GM18507 (cell line): Measurements from ENCODE around the gene IFT20.

Experiments
- DNase-seq: peaks from one replicate; pipeline ENCODE4 v3.0.0; 2011; ENCODE audit warnings: low read depth; ENCODE audit not compliant: insufficient read length; ENCODE audit errors: extremely low spot score
- FAIRE-seq: peaks from 2 replicates; lab custom pipeline; 2011; peaks lifted over from hg19 to GRCh38; lab: Jason Lieb, UNC

The IFT20 gene

DNA sequence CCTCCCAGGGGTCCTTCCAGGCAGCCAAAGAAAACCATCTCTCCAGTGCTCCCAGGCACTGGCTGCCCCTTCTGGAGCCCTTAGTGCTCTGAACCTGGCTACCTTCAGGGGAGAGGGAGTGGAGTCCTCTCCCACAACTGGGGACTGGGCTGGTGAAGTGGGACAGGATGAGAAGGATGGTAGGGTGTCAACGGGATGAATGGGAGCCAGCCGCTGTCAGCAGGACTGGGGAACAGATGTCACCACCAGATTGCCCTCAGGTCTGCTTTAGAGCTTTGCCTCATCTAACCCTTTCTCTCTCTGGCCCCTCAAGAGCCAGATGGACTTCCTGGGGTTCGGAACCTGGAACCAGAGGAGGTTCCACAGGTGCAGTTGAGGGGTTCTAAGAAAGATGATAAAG, 30.2 kb upstream of the IFT20 start:
- DNase-seq = no peak
- FAIRE-seq = no peak

DNA sequence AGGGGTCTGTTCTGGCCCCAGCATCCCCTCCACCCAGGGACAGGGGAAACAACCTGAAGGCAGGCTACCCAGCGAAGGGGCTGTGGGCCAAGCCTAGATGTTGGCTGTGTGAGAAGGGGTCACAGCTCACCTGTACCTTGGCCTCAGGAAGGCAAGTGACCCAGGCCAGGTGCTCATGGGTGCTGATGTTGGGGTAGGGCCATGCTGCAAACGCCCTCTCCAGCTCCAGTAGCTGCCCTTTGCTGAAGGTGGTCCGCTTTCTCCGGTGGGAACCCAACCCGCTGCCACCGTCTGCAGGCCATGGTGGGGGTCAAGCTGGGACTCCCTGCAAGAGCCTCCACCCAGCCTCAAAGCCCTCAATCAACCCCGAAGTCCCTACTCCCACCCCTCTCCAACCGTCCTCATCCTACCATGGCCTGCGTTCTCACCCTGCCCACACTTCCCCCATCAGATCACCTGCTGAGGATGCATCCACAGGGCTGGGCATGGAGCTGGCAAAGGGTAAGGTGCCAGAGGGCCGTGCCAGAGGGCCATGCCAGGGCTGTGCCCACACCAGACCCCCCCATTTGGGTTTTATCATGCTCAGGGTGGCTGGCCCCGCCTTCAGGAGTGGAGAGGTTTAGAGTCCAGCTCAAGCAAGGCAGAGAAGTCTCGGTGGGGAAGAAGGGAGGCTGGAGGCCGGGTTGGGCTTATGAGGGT, 29.5 kb upstream of the IFT20 start, which contains the start of gene SEBOX:
TSS of gene SEBOX (minus strand) at position 535 of the 699 bp plus-strand sequence. CDS start at position 487, 48 bp downstream.
- DNase-seq = no peak
- FAIRE-seq = no peak

DNA sequence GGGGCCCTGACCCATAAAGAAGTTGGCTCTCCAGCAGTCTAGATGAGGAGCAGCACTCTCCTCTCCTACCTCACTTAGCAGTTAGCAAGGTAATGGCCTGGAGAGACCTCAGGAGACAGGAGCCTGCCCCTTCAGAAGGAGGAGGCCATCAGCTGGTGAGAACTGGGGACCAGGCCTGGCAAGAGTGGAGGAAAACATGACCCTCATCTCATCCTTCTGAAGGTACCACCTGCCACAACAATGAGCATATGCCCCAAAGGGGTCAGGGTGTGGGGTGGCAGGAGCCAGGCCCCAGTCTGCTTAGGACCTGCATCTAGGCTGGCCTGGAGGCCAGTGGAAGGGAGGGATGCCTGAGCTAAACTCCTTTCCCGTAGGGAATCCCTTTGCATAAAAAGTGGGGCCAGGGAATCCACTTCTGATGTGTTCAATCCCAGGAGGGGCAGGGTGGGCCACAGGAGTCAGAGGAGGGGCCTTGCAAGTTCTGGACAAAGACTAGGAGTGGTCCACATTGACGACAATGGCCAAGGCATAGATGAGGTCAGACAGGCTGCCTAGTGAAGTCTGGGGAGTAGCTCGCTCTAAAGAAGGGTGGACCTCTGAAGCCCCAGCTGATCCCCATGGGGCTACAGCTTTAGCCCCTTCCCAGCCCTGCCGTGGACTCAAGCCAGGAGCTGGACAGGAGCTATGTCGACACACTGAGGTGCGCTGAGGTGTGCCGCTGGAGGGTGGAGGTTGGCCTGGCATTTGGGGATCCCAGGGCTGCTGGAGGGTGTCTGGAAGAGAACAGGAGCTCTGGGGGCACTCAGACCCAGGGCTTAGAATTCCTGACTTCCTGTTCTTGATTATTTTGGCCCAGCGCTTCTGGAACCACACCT, 28.7 kb upstream of the IFT20 start:
- FAIRE-seq = no peak

DNA sequence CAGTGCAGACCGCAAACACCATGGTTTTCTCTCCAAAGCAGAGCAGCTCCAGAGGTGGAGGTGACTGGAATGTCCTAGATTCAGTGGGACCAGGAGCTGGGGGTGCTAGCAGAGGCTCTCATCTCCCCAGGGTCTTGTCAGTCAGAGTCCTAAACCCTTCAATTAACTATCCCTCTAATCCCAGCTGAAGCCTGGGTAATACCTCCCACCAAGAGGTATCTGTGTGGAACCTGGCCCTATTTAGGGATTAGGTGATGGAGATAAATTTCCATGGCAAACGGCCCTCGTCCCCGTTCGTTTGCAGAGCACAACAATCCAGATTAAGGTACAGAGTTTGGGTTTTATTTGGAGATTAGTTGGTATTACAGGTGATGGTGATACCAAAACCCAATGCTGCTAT, 27.9 kb upstream of the IFT20 start:
- DNase-seq (no peak), FAIRE-seq (no peak)

More for the DNA sequence above, 28.7 kb upstream of the IFT20 start:
- no peak for DNase-seq

DNA sequence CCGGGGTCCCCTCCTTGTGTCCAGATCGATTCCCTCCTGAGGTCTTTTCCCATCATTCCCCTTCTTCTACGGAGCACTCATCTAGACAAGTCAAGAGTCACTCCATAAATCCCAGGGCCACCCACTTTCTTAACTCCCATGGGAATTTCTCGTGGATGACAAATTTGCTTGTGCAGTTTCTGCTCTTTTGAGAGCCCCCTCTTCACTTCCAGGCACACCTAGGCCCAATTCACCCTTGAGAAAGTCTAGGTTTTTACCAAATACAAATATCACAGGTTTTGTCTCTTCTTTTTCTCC, 22.6 kb upstream of the IFT20 start:
- DNase-seq (no peak), FAIRE-seq (no peak)

DNA sequence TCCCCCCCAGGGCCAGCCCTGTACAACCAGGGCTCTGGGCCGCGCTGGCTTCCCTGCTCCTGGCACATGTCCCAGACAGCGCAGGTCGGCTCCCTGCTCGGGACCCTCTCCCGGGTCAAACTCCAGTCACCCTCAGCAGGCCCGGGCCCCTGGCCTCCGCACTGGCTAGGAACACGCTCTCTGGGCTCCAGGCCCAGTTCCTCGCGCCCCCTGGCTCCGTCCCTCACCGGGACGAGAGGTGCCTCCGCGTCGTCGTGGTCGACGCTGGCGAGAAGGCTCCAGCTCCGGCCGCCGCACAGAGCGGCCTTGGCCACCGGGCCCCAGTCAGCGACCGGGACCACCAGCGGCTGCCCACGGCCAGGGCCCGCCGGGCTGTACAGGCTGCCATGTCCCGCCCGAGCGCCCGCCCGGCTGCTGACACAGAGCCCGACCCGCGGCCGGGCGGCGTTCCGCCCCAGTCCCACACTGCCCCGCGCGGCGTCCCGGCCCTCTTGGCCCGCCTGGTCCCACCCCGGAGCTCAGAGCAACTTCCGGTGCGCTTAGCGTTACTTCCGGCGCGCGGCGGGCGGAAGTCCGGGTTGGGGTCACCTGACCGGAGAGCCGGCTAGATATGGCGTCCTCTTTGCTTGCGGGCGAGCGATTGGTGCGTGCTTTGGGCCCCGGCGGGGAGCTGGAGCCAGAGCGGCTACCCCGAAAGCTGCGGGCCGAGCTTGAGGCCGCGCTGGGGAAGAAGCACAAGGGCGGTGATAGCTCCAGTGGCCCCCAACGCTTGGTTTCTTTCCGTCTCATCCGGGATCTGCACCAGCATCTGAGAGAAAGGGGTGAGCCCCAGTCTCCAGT, 22.0 kb upstream of the IFT20 start, which contains the start of gene POLDIP2:
TSS of gene POLDIP2 (minus strand) at position 467 of the 840 bp plus-strand sequence. CDS start at position 388, 79 bp downstream.
- peak; percentile 93 for DNase-seq
- peak; percentile 93 for FAIRE-seq

DNA sequence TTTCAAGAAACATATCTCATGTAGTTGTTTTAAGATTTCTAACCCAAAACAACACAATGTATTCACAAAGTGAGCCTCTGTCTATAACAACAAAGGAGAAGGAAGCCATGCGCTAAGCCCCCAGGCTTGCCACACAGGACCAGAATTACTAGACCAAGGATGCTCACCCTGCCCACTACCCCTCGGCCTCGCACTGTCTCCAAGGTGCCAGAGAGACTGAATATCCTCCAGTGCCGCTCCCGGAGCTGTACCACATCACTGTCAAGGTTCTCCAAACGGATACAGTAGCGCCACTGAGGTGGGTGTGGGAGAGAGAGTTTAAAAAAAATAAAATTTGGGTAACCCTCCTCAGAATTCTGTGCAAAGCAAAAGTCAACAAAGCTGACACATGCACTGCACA, 15.0 kb upstream of the IFT20 start:
- DNase-seq = no peak
- FAIRE-seq = no peak

DNA sequence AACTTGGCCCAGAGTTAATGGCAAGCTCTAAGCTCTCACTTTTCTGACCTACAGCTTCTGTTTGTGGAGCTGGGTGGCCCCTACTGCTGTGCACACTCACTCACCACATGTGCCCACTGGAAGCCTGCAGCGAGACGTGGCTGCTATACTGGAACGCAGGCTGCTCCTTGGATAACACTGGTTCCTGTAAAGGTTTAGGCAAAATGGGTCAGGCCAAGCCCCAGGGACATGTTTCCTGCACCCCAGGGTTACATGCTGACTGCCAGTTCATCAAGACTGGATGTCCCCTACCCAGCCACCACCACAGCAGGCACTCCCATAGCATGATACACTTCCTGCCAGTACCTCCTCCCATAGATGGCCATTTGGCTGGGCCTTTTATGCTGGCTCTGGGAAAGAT, 13.7 kb upstream of the IFT20 start:
- FAIRE-seq = no peak

DNA sequence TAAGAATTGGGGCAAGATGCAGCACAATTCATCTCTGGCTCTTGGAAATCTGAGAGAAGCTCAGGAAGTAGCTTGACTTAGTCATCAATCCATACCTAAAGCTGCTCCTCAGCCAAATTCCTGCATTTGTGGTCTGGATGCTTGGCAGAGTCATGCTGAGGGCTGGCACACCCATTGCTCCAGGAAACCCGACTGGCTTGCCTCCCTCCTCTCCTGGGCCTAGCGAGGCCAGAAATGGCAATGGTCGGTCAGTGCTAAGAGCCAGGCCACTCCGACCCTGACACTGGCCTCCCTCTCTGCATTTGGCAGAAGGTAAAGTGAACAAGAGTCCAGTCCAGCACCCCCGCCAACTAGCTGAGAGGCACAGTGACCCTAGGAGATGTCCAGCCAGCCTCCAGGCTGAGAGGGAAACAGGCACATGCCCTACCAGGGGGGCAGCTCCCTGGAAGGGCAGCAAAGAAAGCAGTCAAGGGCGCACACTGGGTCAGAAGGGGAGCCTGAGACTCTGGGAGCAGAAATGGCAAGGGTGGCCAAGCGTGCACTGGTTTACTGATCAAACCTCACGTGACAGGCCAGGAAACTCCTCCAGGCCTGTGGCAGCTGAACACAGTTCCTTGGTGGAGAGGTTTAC, 12.1 kb upstream of the IFT20 start:
- no peak for FAIRE-seq
- DNase-seq = no peak

More for the DNA sequence above, 13.7 kb upstream of the IFT20 start:
- no peak for DNase-seq

DNA sequence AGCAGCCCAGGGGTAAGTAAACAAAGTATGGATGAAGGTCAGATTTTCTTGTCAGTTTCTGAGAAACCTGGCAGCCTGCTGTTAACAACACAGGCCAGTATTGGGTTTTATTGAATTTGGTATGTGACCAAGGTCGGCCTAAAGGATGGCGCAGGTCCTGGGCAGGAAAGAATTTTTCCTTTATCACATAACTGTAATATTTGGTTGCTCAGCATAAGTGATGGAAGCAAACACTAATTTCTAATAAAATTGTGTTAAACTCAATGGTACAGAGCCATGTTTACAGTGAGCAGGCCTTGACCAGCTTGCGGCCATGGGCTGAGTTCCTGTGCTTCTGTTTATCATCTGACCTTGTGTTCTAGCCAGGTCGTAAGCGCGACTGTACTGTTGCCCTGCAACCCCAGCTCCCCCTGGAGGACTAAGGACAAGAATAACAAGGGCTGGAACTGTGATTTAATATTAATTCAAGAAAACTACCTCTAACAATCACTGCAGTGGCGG, 11.5 kb upstream of the IFT20 start:
- FAIRE-seq (no peak), DNase-seq (no peak)

DNA sequence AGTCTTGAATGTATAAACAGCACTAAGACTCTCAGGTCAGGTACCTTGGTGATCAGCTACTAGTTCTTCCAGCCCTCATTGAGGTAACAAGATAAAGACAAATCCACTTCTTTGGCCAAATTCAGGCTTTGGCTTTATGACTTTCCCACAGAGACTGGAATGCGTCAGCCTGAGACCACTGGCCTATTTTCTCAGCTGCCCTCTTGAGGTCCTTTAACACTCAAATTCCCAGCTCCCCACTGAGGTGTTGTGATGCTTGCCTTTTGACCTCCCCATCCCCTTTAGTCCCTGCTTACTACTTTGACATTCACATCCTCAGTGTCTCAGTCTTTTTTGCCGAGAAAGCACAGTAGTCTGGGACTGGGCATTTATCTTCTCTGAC, 10.9 kb upstream of the IFT20 start:
- no peak for FAIRE-seq
- no peak for DNase-seq

DNA sequence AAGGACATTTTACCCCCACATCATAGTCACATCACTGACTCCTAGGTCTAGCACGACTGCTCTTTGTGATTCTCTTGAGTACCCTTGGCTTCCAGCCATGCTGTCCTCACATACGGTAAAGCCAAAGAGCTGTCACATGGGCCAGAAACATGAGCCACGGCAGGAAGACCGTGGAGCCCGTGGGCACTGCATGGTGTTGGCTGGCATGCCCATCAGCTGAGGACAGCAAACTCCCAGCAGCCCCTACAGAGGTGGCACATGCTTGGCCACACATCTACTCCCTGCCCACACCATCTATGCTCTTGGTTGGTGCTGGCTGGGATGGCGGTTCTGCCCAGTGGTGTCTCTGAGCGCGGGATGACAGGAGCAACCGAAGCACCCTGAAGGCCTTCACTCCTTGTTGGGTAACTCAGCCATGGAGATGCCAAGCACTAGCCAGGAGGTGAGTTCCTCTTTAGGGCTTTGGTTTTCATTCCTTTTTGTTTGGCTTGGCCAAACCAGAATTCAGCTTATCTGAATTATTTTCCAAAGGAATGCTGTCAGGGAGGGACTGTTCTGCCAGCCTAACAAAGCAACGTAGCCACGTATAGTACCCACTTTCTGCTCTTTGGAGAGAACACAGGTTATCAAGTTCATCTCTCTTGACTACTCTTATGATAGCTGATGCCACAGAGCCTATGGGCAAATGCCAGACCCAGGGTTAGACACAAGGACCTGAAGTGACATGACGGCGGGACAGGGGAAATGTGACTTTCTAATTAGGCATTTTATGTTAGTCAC, 10.3 kb upstream of the IFT20 start:
- no peak for FAIRE-seq

DNA sequence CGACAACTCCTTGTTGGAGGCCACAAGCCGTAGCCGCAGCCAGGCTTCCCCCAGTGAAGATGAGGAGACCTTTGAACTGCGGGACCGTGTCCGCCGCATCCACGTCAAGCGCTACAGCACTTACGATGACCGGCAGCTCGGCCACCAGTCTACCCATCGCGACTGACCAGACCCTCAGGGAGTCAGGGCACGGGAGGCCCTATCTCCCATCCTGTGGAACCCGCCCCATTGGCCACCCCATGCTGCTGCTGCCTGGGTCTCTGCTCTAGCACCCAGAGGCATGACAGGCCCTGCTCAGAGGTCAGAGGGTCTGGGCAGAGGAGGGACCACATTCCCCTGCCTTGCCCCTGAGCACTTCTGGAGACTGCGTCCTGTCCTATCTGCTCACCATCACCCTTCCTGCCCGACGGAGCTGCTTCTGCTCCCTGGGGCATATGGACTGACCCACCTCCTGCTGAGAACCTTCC, 9.2 kb upstream of the IFT20 start:
- no peak for DNase-seq
- no peak for FAIRE-seq

More for the DNA sequence above, 10.3 kb upstream of the IFT20 start:
- DNase-seq = no peak

DNA sequence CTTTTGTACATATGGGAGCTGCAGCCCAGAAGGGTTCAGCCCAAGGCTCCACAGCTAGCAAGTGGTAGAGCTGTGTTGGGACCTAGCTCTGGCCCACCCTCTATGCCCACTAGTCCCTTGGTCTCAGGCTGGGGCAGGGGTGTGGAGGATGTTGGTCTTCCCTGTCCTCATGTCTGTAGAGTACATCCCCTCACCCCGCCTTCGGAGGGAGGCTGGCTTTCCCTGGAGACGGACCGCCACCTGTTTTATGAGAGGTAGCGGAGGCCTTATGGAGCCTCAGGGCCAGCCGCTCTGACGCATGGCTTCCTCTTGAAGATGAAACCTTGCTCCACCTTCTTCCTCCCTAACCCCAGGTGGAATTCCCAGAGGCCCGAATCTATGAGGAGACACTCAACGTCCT, 8.7 kb upstream of the IFT20 start:
- DNase-seq = no peak
- FAIRE-seq = no peak

DNA sequence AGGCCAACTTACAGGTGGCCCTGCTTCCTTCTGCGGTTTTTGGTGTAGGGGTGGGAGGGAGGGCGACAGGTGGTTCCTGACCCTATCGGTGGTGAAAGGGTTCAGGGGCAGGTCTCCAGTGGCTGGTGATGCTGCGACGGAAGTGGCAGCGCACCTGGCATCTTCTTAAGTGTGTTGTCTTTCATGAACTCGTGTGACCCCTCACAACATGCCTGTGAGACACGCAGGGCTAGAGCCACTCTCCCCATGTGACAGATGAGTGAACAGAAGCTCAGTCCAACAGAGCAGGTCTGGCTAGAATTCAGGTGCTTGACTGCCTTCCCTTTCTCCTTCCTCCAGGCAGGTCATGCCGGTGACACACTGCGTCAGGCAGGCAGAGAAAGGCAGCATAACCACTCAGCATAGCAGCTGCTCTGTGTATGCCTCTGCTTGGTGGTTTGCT, 8.2 kb upstream of the IFT20 start:
- no peak for FAIRE-seq

DNA sequence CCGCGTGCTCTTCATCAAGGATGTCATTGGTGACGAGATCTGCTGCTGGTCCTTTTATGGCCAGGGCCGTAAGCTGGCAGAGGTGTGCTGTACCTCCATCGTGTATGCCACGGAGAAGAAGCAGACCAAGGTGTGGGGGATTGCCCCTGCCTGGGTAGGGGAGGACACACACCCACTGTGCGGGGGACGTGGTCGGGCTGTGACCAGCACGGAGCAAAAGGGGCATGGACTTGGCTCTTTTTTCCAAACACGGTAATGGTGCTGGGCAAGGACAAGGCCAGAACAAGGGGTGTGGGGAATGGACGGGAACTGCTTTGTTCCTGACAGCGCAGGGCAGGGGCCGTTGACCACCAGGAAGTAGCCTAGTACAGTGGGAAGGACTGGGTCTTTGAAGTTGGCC, 7.0 kb upstream of the IFT20 start:
- no peak for FAIRE-seq

More for the DNA sequence above, 8.2 kb upstream of the IFT20 start:
- DNase-seq = no peak

DNA sequence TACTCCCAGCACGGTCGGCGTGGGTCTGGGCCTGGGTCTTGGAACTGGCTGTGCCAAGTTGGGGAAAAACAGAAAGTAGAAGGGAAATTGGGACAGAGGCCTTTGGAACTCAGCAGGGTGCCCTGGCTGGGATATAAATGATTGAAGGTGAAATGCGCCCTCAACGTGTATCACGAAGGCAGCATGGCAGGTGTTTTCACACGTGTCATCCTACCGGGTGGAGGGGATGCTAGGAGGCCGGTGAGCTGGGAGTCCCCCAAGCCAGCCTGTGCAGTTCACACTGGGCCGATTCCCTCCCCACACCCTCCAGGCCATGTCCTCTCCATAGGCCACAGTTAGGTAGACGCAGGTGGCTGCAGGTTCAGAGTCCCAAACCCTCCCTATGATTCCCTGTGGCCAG, 6.2 kb upstream of the IFT20 start:
- FAIRE-seq = no peak
- no peak for DNase-seq

More for the DNA sequence above, 7.0 kb upstream of the IFT20 start:
- no peak for DNase-seq

DNA sequence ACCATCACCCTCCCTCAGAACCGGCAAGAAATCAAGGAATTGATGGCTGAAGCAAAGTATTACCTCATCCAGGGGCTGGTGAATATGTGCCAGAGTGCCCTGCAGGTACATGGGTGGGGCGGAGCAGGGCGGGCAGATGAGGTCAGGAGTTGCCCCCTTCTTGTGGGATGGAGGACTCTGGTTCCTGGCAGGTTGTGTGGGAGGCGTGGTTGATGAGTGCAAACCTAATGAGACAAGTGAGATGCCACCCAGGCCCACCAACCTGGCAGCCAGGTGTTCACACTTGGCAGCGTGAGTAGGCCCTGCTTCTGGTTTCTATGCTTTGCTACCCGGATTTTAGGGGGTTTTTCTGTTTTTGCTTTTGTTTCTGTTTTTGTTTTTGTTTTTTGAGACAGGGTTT, 5.1 kb upstream of the IFT20 start:
- FAIRE-seq = no peak
- DNase-seq = no peak
